Progenitor cell of endocrine pancreas (in vitro differentiated cells): ENCODE results near the gene UROC1. TPM values are rescaled to one million over a fixed set of nuclear protein-coding genes. Genes with fewer than 3 reads are reported as not detected.

Source experiments
- DNase-seq: peaks from one replicate; pipeline ENCODE4 v3.0.0; 2021; ENCODE audit warnings: low spot score; ENCODE audit not compliant: unreplicated experiment
- H3K27ac Mint-ChIP-seq: 2 replicates; pipeline ENCODE4 v1.8.0; 2021; ENCODE audit warnings: mild to moderate bottlenecking, moderate library complexity, mixed read lengths
- H3K27me3 Mint-ChIP-seq: 2 replicates; pipeline ENCODE4 v1.8.0; 2021; ENCODE audit warnings: mixed read lengths
- H3K36me3 Mint-ChIP-seq: 2 replicates; pipeline ENCODE4 v1.8.0; 2022; ENCODE audit warnings: mixed read lengths; ENCODE audit not compliant: insufficient read depth
- H3K4me1 Mint-ChIP-seq: 2 replicates; pipeline ENCODE4 v1.8.0; 2021; ENCODE audit warnings: low read depth, mixed read lengths
- H3K4me3 Mint-ChIP-seq: 2 replicates; pipeline ENCODE4 v1.8.0; 2021; ENCODE audit warnings: low read depth, mild to moderate bottlenecking, moderate library complexity, mixed read lengths
- H3K9me3 Mint-ChIP-seq: 2 replicates; pipeline ENCODE4 v1.8.0; 2021; ENCODE audit warnings: low read depth, mixed read lengths
- CTCF ChIP-seq: fragments of 200-600 bp; sonication (generic); IDR thresholded peaks from one replicate; pipeline ENCODE4 v1.5.0; 2021; ENCODE audit warnings: antibody characterized with exemption, mild to moderate bottlenecking; ENCODE audit not compliant: unreplicated experiment
- total RNA-seq: library from RNA; stranded (reverse); gene quantifications from 2 replicates; pipeline ENCODE4 v1.2.1, GENCODE V29; 2021

Gene UROC1
- total RNA-seq, 1 donor from 2014 or later, result not detected

- Mint-ChIP-seq H3K36me3 (peaks cover 19% of the 10 kb centered on the region), H3K4me1 (no peaks in the 10 kb centered on the region), H3K27ac (no peak overlapping the region), H3K4me3 (no peak overlapping the region), H3K9me3 (no peaks in the 10 kb centered on the region), H3K27me3 (no peaks in the 10 kb centered on the region)
- TF ChIP-seq CTCF, result no peak
- no peak for DNase-seq
Measured at GRCh38 chr3:126454437-126455198, 63.0 kb downstream of the UROC1 start.

GRCh38 chr3:126454025-126454424, 63.5 kb downstream of the UROC1 start:
- H3K36me3 Mint-ChIP-seq, result peaks cover 19% of the 10 kb centered on the region
- H3K4me3 Mint-ChIP-seq, result no peak overlapping the region
- no peak for DNase-seq
- TF ChIP-seq CTCF, result no peak
- H3K9me3 Mint-ChIP-seq, result no peaks in the 10 kb centered on the region
- H3K27ac Mint-ChIP-seq, result no peak overlapping the region
- no peaks in the 10 kb centered on the region for H3K4me1 Mint-ChIP-seq
- no peaks in the 10 kb centered on the region for H3K27me3 Mint-ChIP-seq

GRCh38 chr3:126452213-126452612, 65.4 kb downstream of the UROC1 start:
- no peak for DNase-seq
- Mint-ChIP-seq H3K9me3 (no peaks in the 10 kb centered on the region), H3K27me3 (no peaks in the 10 kb centered on the region), H3K4me3 (no peak overlapping the region), H3K27ac (no peak overlapping the region), H3K4me1 (no peaks in the 10 kb centered on the region), H3K36me3 (peaks cover 12% of the 10 kb centered on the region)
- no peak for TF ChIP-seq CTCF

GRCh38 chr3:126451511-126451910, 66.1 kb downstream of the UROC1 start:
- H3K27me3 Mint-ChIP-seq, result no peaks in the 10 kb centered on the region
- no peak overlapping the region for H3K4me3 Mint-ChIP-seq
- TF ChIP-seq CTCF, result no peak
- peaks cover 10% of the 10 kb centered on the region for H3K36me3 Mint-ChIP-seq
- H3K27ac Mint-ChIP-seq, result no peak overlapping the region
- DNase-seq, result no peak
- H3K9me3 Mint-ChIP-seq, result no peaks in the 10 kb centered on the region
- no peaks in the 10 kb centered on the region for H3K4me1 Mint-ChIP-seq

- Mint-ChIP-seq H3K4me3 (no peak overlapping the region), H3K27ac (no peak overlapping the region), H3K9me3 (no peaks in the 10 kb centered on the region), H3K36me3 (peaks cover 12% of the 10 kb centered on the region), H3K27me3 (no peaks in the 10 kb centered on the region), H3K4me1 (peaks cover 5% of the 10 kb centered on the region)
- TF ChIP-seq CTCF, result no peak
- DNase-seq, result no peak
Measured at GRCh38 chr3:126450744-126451143, 66.8 kb downstream of the UROC1 start.
